DOHH2 (cell line): ENCODE measurements around the gene SEMA3D.

Experiments used
- CTCF ChIP-seq: fragments of 200-600 bp; sonication (generic); IDR thresholded peaks from one replicate; pipeline ENCODE4 v1.5.1; 2014; ENCODE audit warnings: antibody characterized with exemption, mild to moderate bottlenecking, low read depth, low read length; ENCODE audit not compliant: poor library complexity, severe bottlenecking
- EZH2phosphoT487 ChIP-seq: fragments of 200-600 bp; sonication (generic); IDR thresholded peaks from 2 replicates; pipeline ENCODE4 v1.6.1; 2017; ENCODE audit warnings: borderline replicate concordance, mild to moderate bottlenecking, antibody characterized with exemption, low read length, moderate library complexity, mixed read lengths

- TF ChIP-seq CTCF (no peak), EZH2phosphoT487 (no peak)
These were observed 18.9 kb upstream of the SEMA3D start for GRCh38 chr7:85205754-85206153.
